Measurements from ENCODE around the gene PET117.
A peak's percentile ranks its signal among the peaks of the same experiment; 100 is the strongest.
"Not testable (repeated sequence)": the region's sequence is repeated elsewhere in the genome, so short reads cannot be mapped to it uniquely, and the experiment has no call there.

The PET117 gene, protein sequence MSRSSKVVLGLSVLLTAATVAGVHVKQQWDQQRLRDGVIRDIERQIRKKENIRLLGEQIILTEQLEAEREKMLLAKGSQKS

DNA sequence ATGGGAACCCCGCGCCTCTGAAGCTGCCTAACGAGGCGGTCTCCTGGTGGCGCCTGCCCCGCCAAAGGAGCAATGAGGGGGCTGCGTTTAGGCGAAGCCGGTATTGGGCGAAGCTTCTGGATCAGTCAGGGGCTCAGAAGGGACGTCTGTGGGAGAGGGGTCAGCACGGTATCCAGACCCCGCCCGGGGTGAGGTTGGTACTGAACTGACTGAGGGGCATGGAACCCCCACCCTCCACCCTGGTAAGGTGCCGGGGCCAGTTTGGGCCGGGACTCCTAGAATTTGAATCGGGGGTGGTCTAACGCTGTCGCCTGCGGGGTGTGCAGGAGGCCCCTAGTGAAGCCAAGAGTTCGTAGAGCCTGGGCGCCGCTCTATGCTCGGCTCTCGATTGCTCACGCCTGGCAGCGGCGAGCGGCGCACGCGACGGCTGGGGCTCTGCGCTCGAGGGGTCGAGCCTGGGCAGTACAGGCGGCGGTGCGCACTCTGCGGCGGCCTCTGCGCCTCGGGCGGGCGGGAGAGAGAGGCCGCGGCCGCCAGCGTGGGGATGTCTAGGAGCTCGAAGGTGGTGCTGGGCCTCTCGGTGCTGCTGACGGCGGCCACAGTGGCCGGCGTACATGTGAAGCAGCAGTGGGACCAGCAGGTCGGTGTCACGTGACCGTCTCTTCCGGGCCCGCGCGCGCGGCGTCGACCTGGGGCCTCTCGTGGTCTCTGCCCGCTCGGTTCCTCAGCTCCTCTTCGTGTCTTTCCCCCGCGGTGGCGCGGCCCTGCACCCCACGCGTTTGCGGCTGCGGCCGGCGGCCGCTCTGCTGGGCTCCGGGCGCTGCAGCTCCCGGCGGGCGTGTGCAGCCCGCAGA, at the start of gene PET117, which contains the start of gene KAT14:
Gene PET117, plus strand, starts transcription at position 452 of the 854 bp plus-strand sequence. Its CDS starts 93 bp downstream, at position 545.
Gene KAT14, plus strand, starts transcription at position 452 of the 854 bp plus-strand sequence. CDS start 4,798 bp downstream, outside the sequence.
- Histone ChIP-seq H3K4me3 (ENCODE audit: low read depth, low read length) (peak within 1 kb of the TSS; percentile 86), H3K27ac (peak within 1 kb of the TSS; percentile 63)
- in situ Hi-C loops (cut with HindIII; ENCODE audit: low pct_ligation_motif_present, low sequenced_read_pairs) = no loop called here

DNA sequence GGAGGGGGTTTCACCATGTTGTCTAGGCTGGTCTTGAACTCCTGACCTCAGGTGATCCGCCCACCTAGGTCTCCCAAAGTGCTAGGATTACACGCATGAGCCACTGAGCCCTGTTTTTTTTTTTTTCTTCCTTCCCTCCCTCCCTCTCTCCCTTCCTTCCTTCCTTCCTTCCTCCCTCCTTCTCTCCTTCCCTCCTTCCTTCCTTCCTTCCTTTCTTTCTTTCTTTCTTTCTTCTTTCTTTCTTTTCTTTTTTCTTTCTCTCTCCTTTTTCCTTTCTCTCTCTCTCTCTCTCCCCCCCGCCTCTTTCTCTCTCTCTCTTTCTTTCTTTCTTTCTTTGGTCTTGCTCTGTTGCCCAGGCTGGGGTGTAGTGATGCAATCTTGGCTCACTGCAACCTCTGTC, 49.4 kb upstream of the PET117 start:
- H3K4me3 ChIP-seq (ENCODE audit: low read depth, low read length); DNase-seq; H3K27ac ChIP-seq; H3K27me3 ChIP-seq (replicated peaks); in situ Hi-C loops (cut with HindIII; ENCODE audit: low pct_ligation_motif_present, low sequenced_read_pairs); H3K36me3 ChIP-seq (replicated peaks): not testable (repeated sequence)

More for the DNA sequence above, at the start of gene PET117, which contains the start of gene KAT14:
- DNase-seq = peak; percentile 85
- H3K27me3 ChIP-seq (replicated peaks) = no peaks in the 10 kb centered on the region
- H3K36me3 ChIP-seq (replicated peaks) = peaks cover 3% of the 10 kb centered on the region
- TF ChIP-seq, protein P1, sequence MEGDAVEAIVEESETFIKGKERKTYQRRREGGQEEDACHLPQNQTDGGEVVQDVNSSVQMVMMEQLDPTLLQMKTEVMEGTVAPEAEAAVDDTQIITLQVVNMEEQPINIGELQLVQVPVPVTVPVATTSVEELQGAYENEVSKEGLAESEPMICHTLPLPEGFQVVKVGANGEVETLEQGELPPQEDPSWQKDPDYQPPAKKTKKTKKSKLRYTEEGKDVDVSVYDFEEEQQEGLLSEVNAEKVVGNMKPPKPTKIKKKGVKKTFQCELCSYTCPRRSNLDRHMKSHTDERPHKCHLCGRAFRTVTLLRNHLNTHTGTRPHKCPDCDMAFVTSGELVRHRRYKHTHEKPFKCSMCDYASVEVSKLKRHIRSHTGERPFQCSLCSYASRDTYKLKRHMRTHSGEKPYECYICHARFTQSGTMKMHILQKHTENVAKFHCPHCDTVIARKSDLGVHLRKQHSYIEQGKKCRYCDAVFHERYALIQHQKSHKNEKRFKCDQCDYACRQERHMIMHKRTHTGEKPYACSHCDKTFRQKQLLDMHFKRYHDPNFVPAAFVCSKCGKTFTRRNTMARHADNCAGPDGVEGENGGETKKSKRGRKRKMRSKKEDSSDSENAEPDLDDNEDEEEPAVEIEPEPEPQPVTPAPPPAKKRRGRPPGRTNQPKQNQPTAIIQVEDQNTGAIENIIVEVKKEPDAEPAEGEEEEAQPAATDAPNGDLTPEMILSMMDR (IDR thresholded peaks at IDR 0.05; ENCODE audit: low read depth, low read length, missing control alignments) = no peak

DNA sequence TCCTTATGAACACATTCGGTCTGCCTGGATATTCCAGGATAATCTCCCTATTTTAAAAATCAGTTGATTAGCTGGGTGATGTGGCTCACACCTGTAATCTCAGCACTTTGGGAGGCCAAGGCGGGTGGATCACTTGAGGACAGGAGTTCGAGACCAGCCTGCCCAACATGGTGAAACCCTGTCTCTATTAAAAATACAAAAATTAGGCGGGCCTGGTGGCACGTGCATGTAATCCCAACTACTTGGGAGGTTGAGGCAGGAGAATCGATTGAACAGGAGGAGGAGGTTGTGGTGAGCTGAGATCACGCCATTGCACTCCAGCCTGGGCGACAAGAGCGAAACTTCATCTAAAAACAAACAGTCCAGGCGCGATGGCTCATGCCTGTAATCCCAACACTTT, 48.8 kb upstream of the PET117 start:
- H3K36me3 ChIP-seq (replicated peaks); in situ Hi-C loops (cut with HindIII; ENCODE audit: low pct_ligation_motif_present, low sequenced_read_pairs); H3K4me3 ChIP-seq (ENCODE audit: low read depth, low read length); H3K27me3 ChIP-seq (replicated peaks); H3K27ac ChIP-seq; DNase-seq: not testable (repeated sequence)

DNA sequence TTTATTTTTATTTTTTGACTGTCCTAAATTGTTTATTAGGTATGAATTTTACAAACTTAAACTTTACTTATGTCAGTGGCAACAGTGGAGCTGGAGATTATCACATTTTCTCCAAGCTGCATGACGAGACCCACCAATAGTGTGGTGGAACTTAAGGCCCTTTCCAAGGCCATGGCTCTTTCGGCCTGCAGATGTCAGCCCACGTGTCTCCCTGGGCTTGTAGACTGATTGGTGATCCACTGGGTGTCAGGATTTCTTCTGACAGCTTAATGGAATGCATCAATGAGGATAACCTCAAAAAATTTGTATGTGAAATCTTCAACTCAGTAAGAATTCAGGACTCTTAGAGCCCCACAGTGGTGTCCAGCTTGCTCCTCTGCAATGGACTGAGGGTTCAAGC, 47.6 kb upstream of the PET117 start:
- no peak for DNase-seq
- in situ Hi-C loops (cut with HindIII; ENCODE audit: low pct_ligation_motif_present, low sequenced_read_pairs) = no loop called here

DNA sequence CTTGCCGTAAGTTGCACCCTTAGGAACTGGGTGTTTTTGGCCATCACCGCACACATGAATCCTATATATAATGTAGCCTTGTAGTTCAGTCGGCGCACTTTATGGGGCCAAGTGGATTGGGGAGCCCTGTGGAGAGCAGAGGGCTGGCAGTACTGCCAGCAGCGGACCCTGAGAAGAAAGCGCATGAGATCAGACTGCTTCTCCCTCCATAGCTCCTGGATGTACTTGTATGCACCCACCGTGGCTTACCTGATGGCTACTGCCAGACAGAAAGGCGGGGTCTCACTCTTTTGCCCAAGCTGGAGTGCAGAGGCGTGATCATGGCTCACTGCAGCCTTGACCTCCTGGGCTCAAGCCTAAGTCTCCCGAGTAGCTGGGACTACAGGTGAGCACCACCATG, 47.2 kb upstream of the PET117 start:
- Histone ChIP-seq H3K27ac (no peak overlapping the region), H3K36me3 (replicated peaks) (no peaks in the 10 kb centered on the region), H3K4me3 (ENCODE audit: low read depth, low read length) (no peak overlapping the region), H3K27me3 (replicated peaks) (no peaks in the 10 kb centered on the region)
- TF ChIP-seq, protein P1 (IDR thresholded peaks at IDR 0.05; ENCODE audit: low read depth, low read length, missing control alignments) = no peak
- in situ Hi-C loops (cut with HindIII; ENCODE audit: low pct_ligation_motif_present, low sequenced_read_pairs) = no loop called here
- no peak for DNase-seq

More for the DNA sequence above, 47.6 kb upstream of the PET117 start:
- Histone ChIP-seq H3K4me3 (ENCODE audit: low read depth, low read length) (no peak overlapping the region), H3K27me3 (replicated peaks) (no peaks in the 10 kb centered on the region), H3K27ac (no peak overlapping the region), H3K36me3 (replicated peaks) (no peaks in the 10 kb centered on the region)
- TF ChIP-seq, protein P1 (IDR thresholded peaks at IDR 0.05; ENCODE audit: low read depth, low read length, missing control alignments) = no peak

DNA sequence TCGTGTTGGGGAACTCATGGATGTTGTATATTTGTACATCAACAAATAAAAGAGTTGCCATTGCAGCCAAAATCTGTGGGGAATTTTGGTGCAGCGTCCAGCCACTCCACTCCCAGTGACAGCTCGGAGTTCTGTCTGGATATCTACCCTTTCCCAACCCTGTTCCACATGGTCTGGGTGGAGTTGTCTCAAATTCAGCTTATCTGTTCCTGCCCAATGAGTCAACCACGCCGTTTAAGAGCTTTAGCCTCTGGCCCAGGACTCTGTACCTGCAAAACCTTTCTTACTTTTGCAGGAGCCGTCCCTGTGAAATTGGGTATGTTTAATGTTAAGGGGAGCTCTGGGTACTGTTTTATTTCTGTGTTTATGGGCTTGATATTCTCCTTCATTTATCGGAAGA, 46.0 kb upstream of the PET117 start:
- in situ Hi-C loops (cut with HindIII; ENCODE audit: low pct_ligation_motif_present, low sequenced_read_pairs) = no loop called here
- TF ChIP-seq, protein P1 (IDR thresholded peaks at IDR 0.05; ENCODE audit: low read depth, low read length, missing control alignments) = no peak
- DNase-seq = no peak
- no peaks in the 10 kb centered on the region for H3K36me3 ChIP-seq (replicated peaks)
- H3K4me3 ChIP-seq (ENCODE audit: low read depth, low read length) = no peak overlapping the region
- H3K27ac ChIP-seq = no peak overlapping the region
- H3K27me3 ChIP-seq (replicated peaks) = no peaks in the 10 kb centered on the region

Data from brain microvascular endothelial cell (primary cell).